Measurements from ENCODE around the gene EXPH5. TPM values are rescaled to one million over a fixed set of nuclear protein-coding genes. Genes with fewer than 3 reads are reported as not detected.

EXPH5 gene
- total and polyA plus RNA-seq, 2 of the 8 experiments (the other 6 are each of a cell fraction or from before 2014, with no cell fraction given): 1.1 to 11.5 TPM

DNA sequence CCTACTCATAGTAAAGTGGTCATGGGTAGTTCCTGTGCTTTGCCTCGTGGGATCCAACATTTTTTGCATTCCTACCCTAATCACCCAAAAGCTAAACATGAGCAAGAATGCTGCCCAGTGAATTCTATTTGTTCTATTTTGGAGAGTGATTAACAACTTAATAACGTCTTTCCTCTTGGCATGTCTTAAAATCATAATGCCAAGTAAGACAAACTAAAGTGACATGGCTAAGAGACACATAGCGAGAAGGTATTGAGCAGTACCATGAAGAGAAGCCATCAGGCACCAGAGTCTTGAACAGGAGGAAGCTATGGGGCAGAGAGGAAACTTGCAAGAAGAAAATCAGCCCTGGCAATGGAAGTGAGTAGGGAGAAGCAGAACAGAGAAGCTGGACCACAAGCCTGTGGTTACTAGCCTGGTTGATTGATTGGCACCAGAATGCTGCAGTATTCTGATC, 32.0 kb downstream of the EXPH5 start:
- Histone ChIP-seq H3K4me2 (ENCODE audit: insufficient read depth in 1 of 2, low read depth in 2 of 2, low read length in 2 of 2) (no peak overlapping the region), H4K8ac (ENCODE audit: extremely low read depth, insufficient read depth, low read length) (no peak overlapping the region), H3K4me1 (replicated peaks in 1 of 4; ENCODE audit: control insufficient read depth in 3 of 4, insufficient read depth in 4 of 4, low read length in 3 of 4) (no peaks in the 10 kb centered on the region), H3K23ac (ENCODE audit: insufficient read length) (no peak overlapping the region), H3K56ac (replicated peaks; ENCODE audit: insufficient read length, low read depth, low read length) (no peak overlapping the region), H3K79me1 (ENCODE audit: low read depth, low read length) (0 out of 2 replicates have a peak, but pooled peaks cover 2% of the 10 kb centered on the region), H2BK12ac (ENCODE audit: low read depth, low read length) (no peak overlapping the region; the same call in 1 of the 2 replicates), H2BK15ac (ENCODE audit: low read length) (no peak overlapping the region), H3K79me2 (ENCODE audit: control insufficient read depth in 1 of 2, insufficient read depth in 2 of 2, low read length in 2 of 2) (no peaks in the 10 kb centered on the region), H3K27ac (ENCODE audit: low read depth, low read length) (no peak overlapping the region), H3K9me3 (ENCODE audit: insufficient read depth in 2 of 2, low read depth in 1 of 2, low read length in 1 of 2) (no peaks in the 10 kb centered on the region), H4K5ac (ENCODE audit: insufficient read length, low read depth, low read length) (no peak overlapping the region), H4K20me1 (replicated peaks in 1 of 2; ENCODE audit: control insufficient read depth in 1 of 2, insufficient read depth in 2 of 2, low read length in 2 of 2) (no peaks in the 10 kb centered on the region), H3K23me2 (ENCODE audit: low read depth, low read length) (no peaks in the 10 kb centered on the region), H3K27me3 (replicated peaks in 1 of 4; ENCODE audit: control insufficient read depth in 3 of 4, extremely low read depth in 1 of 4, insufficient read depth in 3 of 4, low read length in 3 of 4) (no peaks in the 10 kb centered on the region), H3K18ac (ENCODE audit: extremely low read depth, low read length) (no peak overlapping the region), H2BK120ac (replicated peaks; ENCODE audit: low read depth, low read length) (no peak overlapping the region), H3K14ac (ENCODE audit: insufficient read length) (no peak overlapping the region), H2BK20ac (ENCODE audit: low read length) (no peak overlapping the region), H4K91ac (replicated peaks; ENCODE audit: insufficient read length, low read length) (peak overlapping the region; percentile 17), H3K4me3 (ENCODE audit: extremely low read depth in 1 of 4, insufficient read depth in 2 of 4, low read depth in 3 of 4, low read length in 4 of 4) (no peak overlapping the region), H3K36me3 (ENCODE audit: control insufficient read depth in 2 of 4, insufficient read depth in 4 of 4, low read length in 3 of 4) (no peaks in the 10 kb centered on the region), H2AFZ (ENCODE audit: low read length) (no peak overlapping the region), H2BK5ac (ENCODE audit: low read depth, low read length) (no peak overlapping the region), H3K9ac (replicated peaks in 1 of 4; ENCODE audit: extremely low read depth in 1 of 4, low read depth in 3 of 4, low read length in 3 of 4) (no peak overlapping the region), H2AK5ac (ENCODE audit: low read depth, low read length) (no peak overlapping the region), H3K4ac (replicated peaks; ENCODE audit: insufficient read length, low read depth, low read length) (no peak overlapping the region)
- ChIA-PET POLR2A (ENCODE audit: partially characterized antibody) (no interaction called here), CTCF (ENCODE audit: partially characterized antibody) (no interaction called here)
- 84% methylated on average over 3 of the region's 3 CpGs; no CpG with 5 or more reads in 1 of the 2 experiments for WGBS, 2 experiments (ENCODE audit: extremely low coverage in 1 of 2, insufficient coverage in 1 of 2, insufficient read length in 1 of 2, insufficient replicate concordance in 2 of 2, low coverage in 1 of 2, low lambda C conversion rate in 2 of 2, missing lambda C conversion rate in 1 of 2)
- DNase-seq (ENCODE audit: low read depth in 1 of 2, low spot score in 2 of 2) (peak in 1 of 2 experiments; percentile 26), FAIRE-seq (peak; percentile 19)
- TF ChIP-seq TEAD4 (IDR thresholded peaks at IDR 0.05; ENCODE audit: low read depth, low read length) (peak; percentile 64), BCL11A (IDR thresholded peaks at IDR 0.05; ENCODE audit: low read depth in 2 of 2, low read length in 2 of 2) (no peak), JUND (IDR thresholded peaks at IDR 0.05; ENCODE audit: low read length) (no peak), SP1 (IDR thresholded peaks at IDR 0.05; ENCODE audit: low read depth, low read length) (no peak)
